Measurements from ENCODE around the gene INPP5D. TPM values are rescaled to one million over a fixed set of nuclear protein-coding genes. Genes with fewer than 3 reads are reported as not detected.

Gene INPP5D
- total RNA-seq, 1 experiment from 2014 or later: 2.3 TPM

GRCh38 chr2:233225230-233226068 is 165.3 kb downstream of the INPP5D start:
- Histone ChIP-seq H3K27ac (ENCODE audit: low read depth, low read length, poor library complexity, severe bottlenecking) (no peak overlapping the region), H3K36me3 (ENCODE audit: insufficient read depth, low read length, poor library complexity, severe bottlenecking) (no peaks in the 10 kb centered on the region), H3K4me3 (ENCODE audit: low read depth, low read length, poor library complexity, severe bottlenecking) (no peak overlapping the region), H3K4me1 (ENCODE audit: insufficient read depth, low read length, poor library complexity, severe bottlenecking) (no peaks in the 10 kb centered on the region), H3K27me3 (replicated peaks; ENCODE audit: insufficient read depth, low read depth, low read length, poor library complexity) (no peaks in the 10 kb centered on the region), H3K9me3 (ENCODE audit: low read depth, low read length, poor library complexity, severe bottlenecking) (no peaks in the 10 kb centered on the region)
- BruUV-seq (replicated peaks): no TSS peak
- CTCF ChIA-PET: no interaction called here
- POLR2A ChIA-PET (ENCODE audit: low non-redundant PET): no interaction called here
- TF ChIP-seq CTCF (conservative IDR thresholded peaks at IDR 0.05; ENCODE audit: low read depth, low read length) (no peak), EZH2 (IDR thresholded peaks at IDR 0.05; ENCODE audit: borderline replicate concordance, low read depth, low read length, poor library complexity, severe bottlenecking) (no peak)
- DNase-seq (ENCODE audit: low spot score): no peak
- intact Hi-C loops (cut with micrococcal nuclease; ENCODE audit: unreplicated experiment): no loop called here

GRCh38 chr2:233226511-233227031 is 166.4 kb downstream of the INPP5D start:
- Histone ChIP-seq H3K36me3 (ENCODE audit: insufficient read depth, low read length, poor library complexity, severe bottlenecking) (no peaks in the 10 kb centered on the region), H3K4me3 (ENCODE audit: low read depth, low read length, poor library complexity, severe bottlenecking) (no peak overlapping the region), H3K9me3 (ENCODE audit: low read depth, low read length, poor library complexity, severe bottlenecking) (no peaks in the 10 kb centered on the region), H3K27me3 (replicated peaks; ENCODE audit: insufficient read depth, low read depth, low read length, poor library complexity) (no peaks in the 10 kb centered on the region), H3K27ac (ENCODE audit: low read depth, low read length, poor library complexity, severe bottlenecking) (no peak overlapping the region), H3K4me1 (ENCODE audit: insufficient read depth, low read length, poor library complexity, severe bottlenecking) (no peaks in the 10 kb centered on the region)
- DNase-seq (ENCODE audit: low spot score): no peak
- no peak for TF ChIP-seq EZH2 (IDR thresholded peaks at IDR 0.05; ENCODE audit: borderline replicate concordance, low read depth, low read length, poor library complexity, severe bottlenecking)
- no peak for TF ChIP-seq CTCF (conservative IDR thresholded peaks at IDR 0.05; ENCODE audit: low read depth, low read length)
- no TSS peak for BruUV-seq (replicated peaks)
- intact Hi-C loops (cut with micrococcal nuclease; ENCODE audit: unreplicated experiment): no loop called here
- ChIA-PET CTCF (no interaction called here), POLR2A (ENCODE audit: low non-redundant PET) (no interaction called here)

- CTCF ChIA-PET: no interaction called here
Measured at GRCh38 chr2:233227346-233227978, 167.3 kb downstream of the INPP5D start.

More at GRCh38 chr2:233227346-233227978, 167.3 kb downstream of the INPP5D start:
- Histone ChIP-seq H3K4me1 (ENCODE audit: insufficient read depth, low read length, poor library complexity, severe bottlenecking) (no peaks in the 10 kb centered on the region), H3K27ac (ENCODE audit: low read depth, low read length, poor library complexity, severe bottlenecking) (no peak overlapping the region), H3K36me3 (ENCODE audit: insufficient read depth, low read length, poor library complexity, severe bottlenecking) (no peaks in the 10 kb centered on the region), H3K27me3 (replicated peaks; ENCODE audit: insufficient read depth, low read depth, low read length, poor library complexity) (no peaks in the 10 kb centered on the region), H3K4me3 (ENCODE audit: low read depth, low read length, poor library complexity, severe bottlenecking) (no peak overlapping the region), H3K9me3 (ENCODE audit: low read depth, low read length, poor library complexity, severe bottlenecking) (no peaks in the 10 kb centered on the region)
- BruUV-seq (replicated peaks): no TSS peak
- no peak for DNase-seq (ENCODE audit: low spot score)
- intact Hi-C loops (cut with micrococcal nuclease; ENCODE audit: unreplicated experiment): no loop called here
- TF ChIP-seq CTCF (conservative IDR thresholded peaks at IDR 0.05; ENCODE audit: low read depth, low read length) (no peak), EZH2 (IDR thresholded peaks at IDR 0.05; ENCODE audit: borderline replicate concordance, low read depth, low read length, poor library complexity, severe bottlenecking) (no peak)
- POLR2A ChIA-PET (ENCODE audit: low non-redundant PET): no interaction called here

All from A673 (cell line).